ENCODE data around the gene MYT1.

DNA sequence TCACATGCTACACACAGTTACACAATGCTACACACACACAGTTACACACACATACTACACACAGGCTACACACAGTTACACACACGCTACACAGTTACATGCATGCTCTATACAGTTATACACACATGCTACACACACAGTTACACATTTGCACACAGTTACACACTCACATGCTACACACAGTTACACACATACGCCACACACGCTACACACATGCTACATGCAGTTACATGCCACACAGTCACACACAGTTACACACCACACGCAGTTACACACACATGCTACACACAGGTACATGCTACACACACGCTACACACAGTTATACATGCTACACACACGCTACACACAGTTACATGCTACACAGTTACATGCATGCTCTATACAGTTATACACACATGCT lies 15.6 kb downstream of the MYT1 start:
- TF ChIP-seq, protein P1, sequence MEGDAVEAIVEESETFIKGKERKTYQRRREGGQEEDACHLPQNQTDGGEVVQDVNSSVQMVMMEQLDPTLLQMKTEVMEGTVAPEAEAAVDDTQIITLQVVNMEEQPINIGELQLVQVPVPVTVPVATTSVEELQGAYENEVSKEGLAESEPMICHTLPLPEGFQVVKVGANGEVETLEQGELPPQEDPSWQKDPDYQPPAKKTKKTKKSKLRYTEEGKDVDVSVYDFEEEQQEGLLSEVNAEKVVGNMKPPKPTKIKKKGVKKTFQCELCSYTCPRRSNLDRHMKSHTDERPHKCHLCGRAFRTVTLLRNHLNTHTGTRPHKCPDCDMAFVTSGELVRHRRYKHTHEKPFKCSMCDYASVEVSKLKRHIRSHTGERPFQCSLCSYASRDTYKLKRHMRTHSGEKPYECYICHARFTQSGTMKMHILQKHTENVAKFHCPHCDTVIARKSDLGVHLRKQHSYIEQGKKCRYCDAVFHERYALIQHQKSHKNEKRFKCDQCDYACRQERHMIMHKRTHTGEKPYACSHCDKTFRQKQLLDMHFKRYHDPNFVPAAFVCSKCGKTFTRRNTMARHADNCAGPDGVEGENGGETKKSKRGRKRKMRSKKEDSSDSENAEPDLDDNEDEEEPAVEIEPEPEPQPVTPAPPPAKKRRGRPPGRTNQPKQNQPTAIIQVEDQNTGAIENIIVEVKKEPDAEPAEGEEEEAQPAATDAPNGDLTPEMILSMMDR (IDR thresholded peaks at IDR 0.05), result no peak
- TF ChIP-seq POLR2A (IDR thresholded peaks at IDR 0.05), result no peak

Measured in uterus (tissue), 2 donors.